Adrenal gland (tissue), 5 donors: ENCODE measurements around the gene POSTN.

Experiments used
- POLR2A ChIP-seq, 2 donors: fragments of 450-650 bp; IDR thresholded peaks; one replicate each; pipeline ENCODE4 v1.6.1; 2017; ENCODE audit warnings: antibody characterized with exemption in 2 of 2, mild to moderate bottlenecking in 2 of 2, moderate library complexity in 1 of 2
- TF ChIP-seq, protein P1 (sequence below), 6 experiments: fragments of 450-650 bp in 4 of 6; fragments of 200-600 bp in 2 of 6; sonication (generic) in 1 of 6; IDR thresholded peaks; 1 replicate in 5 of 6; 2 replicates in 1 of 6; pipeline versions ENCODE4 v1.5.1 to v1.8.0; 2016 to 2021; ENCODE audit warnings: antibody characterized with exemption in 6 of 6, mild to moderate bottlenecking in 2 of 6, moderate library complexity in 1 of 6
- donor health status: DM: no; HTN: no; CAD: no.

DNA sequence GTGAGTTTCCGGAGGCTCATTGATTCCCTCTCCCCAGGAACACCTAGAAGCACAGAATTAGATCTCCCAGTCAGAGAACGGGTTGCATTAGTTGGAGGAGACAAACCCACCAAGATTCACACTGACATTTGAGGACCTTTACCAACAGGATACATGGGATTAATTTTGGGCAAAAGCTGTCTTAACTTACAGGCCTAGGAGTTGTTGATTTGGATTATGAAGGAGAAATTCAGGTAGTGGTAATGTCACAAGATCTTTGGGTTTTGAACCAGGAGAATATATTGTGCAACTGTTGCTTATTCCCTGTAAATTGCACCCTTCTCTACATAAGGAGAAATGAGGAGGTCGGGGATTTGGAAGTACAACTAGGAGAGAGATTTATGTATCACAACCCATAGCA, 38.0 kb downstream of the POSTN start:
- TF ChIP-seq, protein P1, sequence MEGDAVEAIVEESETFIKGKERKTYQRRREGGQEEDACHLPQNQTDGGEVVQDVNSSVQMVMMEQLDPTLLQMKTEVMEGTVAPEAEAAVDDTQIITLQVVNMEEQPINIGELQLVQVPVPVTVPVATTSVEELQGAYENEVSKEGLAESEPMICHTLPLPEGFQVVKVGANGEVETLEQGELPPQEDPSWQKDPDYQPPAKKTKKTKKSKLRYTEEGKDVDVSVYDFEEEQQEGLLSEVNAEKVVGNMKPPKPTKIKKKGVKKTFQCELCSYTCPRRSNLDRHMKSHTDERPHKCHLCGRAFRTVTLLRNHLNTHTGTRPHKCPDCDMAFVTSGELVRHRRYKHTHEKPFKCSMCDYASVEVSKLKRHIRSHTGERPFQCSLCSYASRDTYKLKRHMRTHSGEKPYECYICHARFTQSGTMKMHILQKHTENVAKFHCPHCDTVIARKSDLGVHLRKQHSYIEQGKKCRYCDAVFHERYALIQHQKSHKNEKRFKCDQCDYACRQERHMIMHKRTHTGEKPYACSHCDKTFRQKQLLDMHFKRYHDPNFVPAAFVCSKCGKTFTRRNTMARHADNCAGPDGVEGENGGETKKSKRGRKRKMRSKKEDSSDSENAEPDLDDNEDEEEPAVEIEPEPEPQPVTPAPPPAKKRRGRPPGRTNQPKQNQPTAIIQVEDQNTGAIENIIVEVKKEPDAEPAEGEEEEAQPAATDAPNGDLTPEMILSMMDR (IDR thresholded peaks at IDR 0.05) = no peak
- no peak for TF ChIP-seq POLR2A (IDR thresholded peaks at IDR 0.05)
